Common myeloid progenitor, CD34-positive (primary cell): ENCODE measurements around the gene SCIN.

Experiments used
- CTCF ChIA-PET: fragments of 350-600 bp; sonication (Branson Sonifier 250); formaldehyde crosslinking; loops from one replicate; lab custom pipeline; 2021; ENCODE audit warnings: antibody characterized with exemption; lab: Charles Lee
- POLR2A ChIA-PET: fragments of 350-600 bp; sonication (Branson Sonifier 250); formaldehyde crosslinking; loops from one replicate; lab custom pipeline; 2021; ENCODE audit warnings: antibody characterized with exemption; lab: Charles Lee
- DNase-seq, 3 donors: peaks; one replicate each; pipeline versions ENCODE4 v3.0.0 to v3.0.0-alpha.2; 2013
- H3K27ac ChIP-seq, 2 experiments: 1 replicate in 1 of 2; 2 replicates in 1 of 2; pipeline ENCODE4 v1.7.0; 2013; ENCODE audit warnings: inconsistent platforms in 2 of 2, low read length in 2 of 2, mild to moderate bottlenecking in 2 of 2, low read depth in 1 of 2, moderate library complexity in 1 of 2; ENCODE audit not compliant: severe bottlenecking in 2 of 2, insufficient read depth in 1 of 2, poor library complexity in 1 of 2
- H3K27me3 ChIP-seq, 5 experiments: replicated peaks in 2 of 5; 1 replicate in 3 of 5; 2 replicates in 2 of 5; pipeline versions ENCODE4 v1.6.1 to v1.7.0; 2013; ENCODE audit warnings: low read length in 4 of 5, mild to moderate bottlenecking in 2 of 5, moderate library complexity in 2 of 5, inconsistent platforms in 1 of 5; ENCODE audit not compliant: insufficient read depth in 5 of 5, control insufficient read depth in 4 of 5
- H3K36me3 ChIP-seq, 4 experiments: 1 replicate in 2 of 4; 2 replicates in 2 of 4; pipeline versions ENCODE4 v1.6.1 to v1.7.0; 2013; ENCODE audit warnings: low read length in 3 of 4, control low read depth in 1 of 4, mild to moderate bottlenecking in 1 of 4; ENCODE audit not compliant: control insufficient read depth in 4 of 4, insufficient read depth in 4 of 4
- H3K4me1 ChIP-seq, 4 experiments: 1 replicate in 3 of 4; 2 replicates in 1 of 4; pipeline versions ENCODE4 v1.6.1 to v1.7.1; 2013; ENCODE audit warnings: low read length in 3 of 4, mild to moderate bottlenecking in 3 of 4, control low read depth in 1 of 4, inconsistent platforms in 1 of 4, moderate library complexity in 1 of 4; ENCODE audit not compliant: control insufficient read depth in 4 of 4, insufficient read depth in 4 of 4; ENCODE audit errors: control extremely low read depth in 1 of 4
- H3K4me3 ChIP-seq, 7 experiments: 1 replicate in 4 of 7; 2 replicates in 3 of 7; pipeline versions ENCODE4 v1.5.1 to v1.7.0; 2013; ENCODE audit warnings: mild to moderate bottlenecking in 7 of 7, low read length in 6 of 7, moderate library complexity in 6 of 7, inconsistent platforms in 2 of 7, low read depth in 2 of 7, control low read depth in 1 of 7; ENCODE audit not compliant: insufficient read depth in 4 of 7, control insufficient read depth in 1 of 7; ENCODE audit errors: extremely low read depth in 1 of 7
- H3K9me3 ChIP-seq, 5 experiments: 1 replicate in 4 of 5; 2 replicates in 1 of 5; pipeline versions ENCODE4 v1.6.1 to v1.7.1; 2013; ENCODE audit warnings: low read length in 4 of 5, mild to moderate bottlenecking in 2 of 5, inconsistent platforms in 1 of 5, low read depth in 1 of 5, moderate library complexity in 1 of 5; ENCODE audit not compliant: control insufficient read depth in 4 of 5, insufficient read depth in 2 of 5; ENCODE audit errors: control extremely low read depth in 1 of 5
- WGBS: methylation state at CpG from one replicate; pipeline ENCODE4 v1.1.5; 2013; ENCODE audit not compliant: insufficient coverage; 5-methylcytosine and 5-hydroxymethylcytosine counted together

SCIN gene

DNA sequence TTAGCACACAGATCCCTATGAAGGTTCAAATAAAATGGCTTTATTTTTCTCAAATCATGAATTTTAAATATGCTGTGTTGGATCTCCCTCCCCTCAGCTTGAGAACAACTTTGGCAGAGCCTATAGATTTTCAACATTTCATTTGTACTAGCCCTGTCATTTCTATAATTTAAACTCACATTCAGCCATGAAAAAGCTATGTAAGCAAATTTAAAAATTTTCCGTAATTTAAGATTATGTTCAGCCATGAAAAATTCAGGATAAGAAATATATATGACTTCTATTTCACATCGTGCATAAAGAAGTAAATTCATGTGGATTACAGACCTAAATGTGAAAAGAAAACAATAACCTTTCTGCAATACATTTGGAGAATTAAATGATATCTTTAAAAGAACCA is 36.5 kb upstream of the SCIN start:
- H3K27me3 ChIP-seq: no peaks in the 10 kb centered on the region
- no peaks in the 10 kb centered on the region for H3K36me3 ChIP-seq
- no peaks in the 10 kb centered on the region for H3K4me1 ChIP-seq
- no peak for DNase-seq
- ChIA-PET POLR2A (no interaction called here), CTCF (no interaction called here)
- H3K9me3 ChIP-seq: no peaks in the 10 kb centered on the region
- H3K27ac ChIP-seq: no peak overlapping the region
- WGBS: no CpG with 5 or more reads among the region's 2 CpGs
- no peak overlapping the region for H3K4me3 ChIP-seq

DNA sequence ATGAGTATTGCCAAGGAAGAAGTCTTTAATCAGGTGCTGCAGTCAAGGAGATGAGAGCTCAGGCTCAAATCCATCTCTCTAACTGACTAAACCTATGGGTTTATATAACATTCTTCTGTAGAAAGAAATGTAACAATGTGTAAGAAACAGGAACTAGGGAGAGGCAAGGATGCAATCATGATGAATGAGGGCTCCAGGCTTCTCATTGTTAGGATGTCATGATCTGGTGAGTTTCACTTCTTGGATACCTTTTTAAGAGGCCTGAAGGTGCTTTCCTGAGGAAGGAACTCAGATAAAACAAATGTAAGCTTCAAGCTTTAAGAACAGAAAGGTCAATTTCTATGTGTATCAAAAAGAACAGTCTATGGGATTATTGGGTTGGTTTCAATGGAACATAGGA is 30.8 kb upstream of the SCIN start:
- Histone ChIP-seq H3K36me3 (no peaks in the 10 kb centered on the region), H3K4me1 (no peaks in the 10 kb centered on the region), H3K27me3 (no peaks in the 10 kb centered on the region), H3K9me3 (no peaks in the 10 kb centered on the region), H3K27ac (no peak overlapping the region), H3K4me3 (no peak overlapping the region)
- no peak for DNase-seq
- ChIA-PET POLR2A (no interaction called here), CTCF (interaction anchor here (1.4 kb wide), 1 partner anchor 741 kb away, joined by 3 read pairs; no protein-coding TSS in a partner anchor)

DNA sequence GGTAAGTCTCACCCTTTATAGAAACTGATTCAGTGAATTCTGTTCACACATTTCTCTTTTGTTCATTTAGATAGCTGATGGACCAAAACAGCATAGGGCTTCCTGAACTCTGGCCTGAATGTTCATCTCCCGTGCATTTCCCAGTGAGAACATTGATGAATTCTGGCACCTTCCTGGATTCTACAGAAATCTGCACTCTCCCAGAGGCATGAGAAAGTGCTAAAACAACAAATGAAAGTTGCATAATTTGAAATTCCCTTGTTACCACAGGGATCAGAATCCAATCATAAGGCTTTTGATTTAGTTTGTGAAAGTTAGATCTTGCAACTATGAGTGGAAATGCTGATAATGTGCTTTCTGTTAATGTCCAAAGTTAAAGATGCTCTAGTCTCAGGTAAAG is 29.7 kb upstream of the SCIN start:
- no peaks in the 10 kb centered on the region for H3K27me3 ChIP-seq
- no peak overlapping the region for H3K4me3 ChIP-seq
- H3K27ac ChIP-seq: no peak overlapping the region
- no peaks in the 10 kb centered on the region for H3K36me3 ChIP-seq
- CTCF ChIA-PET: interaction anchor here (1.4 kb wide), 1 partner anchor 740 kb away, joined by 3 read pairs; no protein-coding TSS in a partner anchor
- no peak for DNase-seq
- POLR2A ChIA-PET: no interaction called here
- no peaks in the 10 kb centered on the region for H3K9me3 ChIP-seq
- no peaks in the 10 kb centered on the region for H3K4me1 ChIP-seq
- WGBS: 86% methylated on average over 1 of the region's 1 CpG

DNA sequence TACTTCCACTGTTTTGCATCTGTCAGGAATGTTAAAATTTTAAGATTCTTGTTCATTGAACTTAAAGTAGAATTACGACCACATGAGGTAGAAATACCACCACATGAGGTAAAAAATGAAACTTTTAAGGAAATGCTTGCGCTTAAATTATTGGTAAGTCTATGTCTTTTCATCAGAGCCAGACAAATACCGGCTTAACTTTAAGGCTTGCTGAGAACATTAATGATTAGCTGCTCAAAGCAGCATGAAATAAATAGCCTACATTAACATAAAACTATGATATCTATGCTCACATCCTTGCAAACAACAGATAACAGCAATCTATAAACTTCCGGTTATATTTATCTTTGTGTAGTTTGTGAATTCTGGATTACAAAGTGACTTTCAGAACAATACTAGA is 26.9 kb upstream of the SCIN start:
- ChIA-PET CTCF (no interaction called here), POLR2A (no interaction called here)
- no peaks in the 10 kb centered on the region for H3K36me3 ChIP-seq
- DNase-seq: no peak
- WGBS: 94% methylated on average over 2 of the region's 4 CpGs
- no peaks in the 10 kb centered on the region for H3K27me3 ChIP-seq
- H3K27ac ChIP-seq: no peak overlapping the region
- H3K9me3 ChIP-seq: no peaks in the 10 kb centered on the region
- H3K4me3 ChIP-seq: no peak overlapping the region
- no peaks in the 10 kb centered on the region for H3K4me1 ChIP-seq

DNA sequence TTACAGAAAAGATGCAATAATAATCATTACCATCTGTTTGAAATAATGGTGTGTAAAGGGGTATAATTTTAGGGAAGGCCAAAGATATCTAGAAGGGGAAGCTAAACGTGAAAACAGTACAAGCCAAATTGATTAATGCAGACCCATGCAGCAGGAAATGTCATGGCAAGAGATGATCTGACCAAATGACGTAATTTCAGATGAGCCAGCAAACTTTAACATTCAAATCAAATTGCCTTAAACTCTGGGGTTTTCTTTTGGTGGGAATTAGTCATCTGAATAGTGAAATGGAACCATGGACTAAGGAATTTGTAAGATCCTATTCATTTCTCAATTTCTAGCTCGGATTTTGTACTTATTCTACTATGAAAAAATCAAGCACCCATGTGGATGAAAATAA is 21.4 kb upstream of the SCIN start:
- ChIA-PET POLR2A (no interaction called here), CTCF (no interaction called here)
- no peaks in the 10 kb centered on the region for H3K36me3 ChIP-seq
- H3K4me3 ChIP-seq: no peak overlapping the region
- WGBS: no CpG with 5 or more reads among the region's 3 CpGs
- DNase-seq: peak; percentile 20 to 61 (median 46)
- H3K27ac ChIP-seq: no peak overlapping the region
- no peaks in the 10 kb centered on the region for H3K4me1 ChIP-seq
- H3K27me3 ChIP-seq: no peaks in the 10 kb centered on the region
- no peaks in the 10 kb centered on the region for H3K9me3 ChIP-seq

DNA sequence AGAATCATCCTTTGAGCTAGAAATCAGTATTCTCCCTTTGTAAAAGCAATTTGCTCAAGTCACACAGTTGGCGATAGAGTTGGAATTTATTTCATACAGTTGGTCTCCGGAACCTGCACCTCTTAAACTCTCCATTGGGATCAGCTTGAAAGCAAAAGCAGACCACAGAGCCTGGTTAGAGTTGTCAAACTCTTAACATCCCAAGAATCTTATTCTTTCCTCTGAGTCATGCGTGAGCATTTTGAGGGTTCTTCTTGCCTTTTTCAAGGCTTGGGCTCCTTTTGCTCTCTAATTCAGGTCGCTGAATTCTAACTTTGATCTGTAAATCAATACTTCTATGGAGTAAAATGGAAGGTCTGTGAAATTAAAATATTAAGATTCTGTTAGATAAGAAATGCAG is 19.6 kb upstream of the SCIN start:
- WGBS: 100% methylated on average over 2 of the region's 4 CpGs
- Histone ChIP-seq H3K4me3 (no peak overlapping the region), H3K36me3 (no peaks in the 10 kb centered on the region), H3K9me3 (no peaks in the 10 kb centered on the region), H3K27me3 (no peaks in the 10 kb centered on the region), H3K27ac (no peak overlapping the region), H3K4me1 (no peaks in the 10 kb centered on the region)
- ChIA-PET POLR2A (no interaction called here), CTCF (interaction anchor here (1.5 kb wide), 1 partner anchor 26 kb away, joined by 3 read pairs; no protein-coding TSS in a partner anchor)
- DNase-seq: no peak

DNA sequence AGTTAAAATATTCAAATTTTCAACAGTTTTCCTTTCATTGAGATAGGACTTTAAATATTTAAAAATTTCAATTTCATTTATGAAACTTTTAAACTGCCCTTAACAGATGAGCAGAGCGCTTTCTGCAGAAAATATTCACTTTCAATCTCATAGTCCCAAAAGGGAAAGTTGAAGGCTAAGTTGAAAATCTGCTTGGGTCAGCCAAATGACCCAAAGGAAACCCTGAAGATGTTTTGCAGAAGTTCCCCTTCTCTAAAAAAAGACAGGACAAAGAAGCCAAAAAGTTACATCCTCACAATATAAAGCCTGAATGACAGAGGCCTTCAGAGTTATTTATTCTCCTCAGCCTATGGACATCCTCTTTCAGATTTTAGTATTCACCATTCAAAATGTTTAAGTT is 17.6 kb upstream of the SCIN start:
- Histone ChIP-seq H3K36me3 (no peaks in the 10 kb centered on the region), H3K4me3 (no peak overlapping the region), H3K27ac (no peak overlapping the region), H3K4me1 (no peaks in the 10 kb centered on the region), H3K9me3 (no peaks in the 10 kb centered on the region), H3K27me3 (no peaks in the 10 kb centered on the region)
- POLR2A ChIA-PET: no interaction called here
- DNase-seq: no peak
- no CpG with 5 or more reads among the region's 1 CpG for WGBS
- CTCF ChIA-PET: interaction anchor here (1.2 kb wide), 1 partner anchor 29 kb away, joined by 3 read pairs; no protein-coding TSS in a partner anchor
